Neuron (in vitro differentiated cells): ENCODE measurements around the gene CNIH1.

Experiments used
- H2AFZ ChIP-seq: one replicate; pipeline ENCODE4 v1.6.1; 2013; ENCODE audit warnings: low read depth, mild to moderate bottlenecking, inconsistent platforms, low read length, moderate library complexity
- H3K27me3 ChIP-seq: one replicate; pipeline ENCODE4 v1.6.1; 2013; ENCODE audit warnings: low read length; ENCODE audit not compliant: insufficient read depth
- H3K36me3 ChIP-seq: one replicate; pipeline ENCODE4 v1.6.1; 2013; ENCODE audit warnings: low read length; ENCODE audit not compliant: insufficient read depth
- H3K4me1 ChIP-seq: one replicate; pipeline ENCODE4 v1.6.1; 2013; ENCODE audit warnings: low read length; ENCODE audit not compliant: insufficient read depth
- H3K4me3 ChIP-seq: 2 replicates; pipeline ENCODE4 v1.5.1; 2013; ENCODE audit warnings: mild to moderate bottlenecking, low read length, moderate library complexity
- H3K9me3 ChIP-seq: one replicate; pipeline ENCODE4 v1.6.1; 2013; ENCODE audit warnings: low read length

Gene CNIH1

DNA sequence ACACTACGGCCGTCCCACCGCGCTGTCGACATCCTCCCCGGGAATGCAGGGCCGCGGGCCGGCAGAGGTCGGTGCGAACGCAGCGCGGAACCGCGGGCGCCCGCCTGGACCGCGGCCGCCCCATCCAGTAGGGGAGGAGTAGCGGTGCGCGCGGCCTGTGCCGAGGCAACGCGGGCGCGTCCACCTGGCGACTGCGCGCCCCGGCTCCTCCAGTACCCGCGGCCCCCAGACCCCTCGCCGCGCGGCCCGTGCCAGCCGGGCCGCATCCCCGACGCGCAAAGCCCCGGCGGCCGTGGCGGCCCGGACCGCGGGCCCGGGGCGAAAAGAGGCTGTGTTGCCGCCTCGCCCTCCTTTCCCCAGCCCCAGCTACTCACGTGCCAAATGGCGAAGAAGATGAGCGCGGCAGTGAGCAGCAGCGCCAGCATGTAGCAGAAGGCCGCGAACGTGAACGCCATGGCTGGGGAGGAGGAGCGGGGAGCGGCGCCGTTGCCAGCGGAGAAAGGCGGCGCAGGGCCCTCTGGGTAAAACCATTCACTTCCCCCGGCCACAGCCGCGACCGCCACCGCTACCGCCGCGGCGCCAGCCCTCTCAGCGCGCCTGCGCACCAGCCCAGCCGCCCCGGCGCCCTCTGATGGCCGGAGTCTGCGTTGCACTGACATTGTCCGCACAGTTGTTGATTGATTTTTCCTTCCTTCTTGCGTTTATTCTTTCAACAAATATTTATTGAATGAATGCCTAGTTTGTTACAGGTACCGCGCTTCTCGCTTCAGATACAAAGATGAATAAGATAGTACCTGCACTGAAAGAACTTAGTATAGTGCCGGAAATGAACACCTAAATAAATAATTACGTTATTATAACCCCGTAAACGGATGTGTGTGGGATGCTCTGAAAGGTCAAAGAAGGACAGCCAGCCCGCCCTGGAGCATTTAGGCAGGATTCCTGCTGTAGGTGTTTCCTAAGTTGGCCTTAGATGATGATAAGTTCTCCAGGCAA lies at the start of gene CNIH1:
CNIH1 (minus strand) TSS at position 502 of the 996 bp plus-strand sequence; CDS start at position 455, 47 bp downstream.
- Histone ChIP-seq H3K4me1 (peaks cover 17% of the 10 kb centered on the region), H3K4me3 (peak within 1 kb of the TSS; percentile 90), H3K36me3 (peaks cover 4% of the 10 kb centered on the region), H2AFZ (peak within 1 kb of the TSS; percentile 98), H3K9me3 (no peaks in the 10 kb centered on the region), H3K27me3 (no peaks in the 10 kb centered on the region)

DNA sequence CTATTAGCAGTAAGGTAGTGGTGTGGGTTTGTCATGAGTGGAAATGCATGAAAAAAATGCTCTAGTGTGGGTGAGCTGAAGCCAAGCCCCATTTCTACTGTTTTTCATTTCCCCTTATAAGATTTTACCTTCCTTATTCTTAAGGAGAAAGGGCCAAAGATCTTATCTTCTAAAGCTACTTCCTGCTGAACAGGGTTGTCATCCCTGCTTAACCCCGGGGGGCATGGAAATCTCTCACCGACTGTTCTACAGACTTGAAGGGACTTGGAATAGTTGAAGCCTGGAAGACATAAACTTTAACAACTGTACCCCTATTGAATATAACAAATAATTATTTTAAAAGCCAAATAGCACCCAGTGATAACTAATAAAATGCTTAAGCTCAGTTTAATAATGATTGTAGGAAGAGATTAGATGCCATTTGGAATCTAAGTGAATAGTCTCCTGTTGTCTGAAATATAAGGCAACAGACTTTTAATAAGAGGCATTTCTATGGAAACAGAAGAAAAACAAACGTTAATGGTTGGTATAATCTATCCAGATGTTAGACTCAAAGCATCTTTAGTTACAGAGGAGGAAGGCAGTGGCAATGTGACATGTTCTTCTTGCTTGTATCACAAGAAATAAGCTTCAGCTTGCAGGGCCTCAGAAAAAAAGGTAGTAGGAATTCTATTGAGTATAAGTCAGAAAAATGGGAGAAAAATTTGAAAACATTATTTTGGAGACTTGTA lies 49.4 kb upstream of the CNIH1 start:
- peaks cover 5% of the 10 kb centered on the region for H3K36me3 ChIP-seq
- no peak overlapping the region for H3K4me3 ChIP-seq
- H3K9me3 ChIP-seq = no peaks in the 10 kb centered on the region
- H3K4me1 ChIP-seq = peaks cover 10% of the 10 kb centered on the region
- no peak overlapping the region for H2AFZ ChIP-seq
- no peaks in the 10 kb centered on the region for H3K27me3 ChIP-seq

DNA sequence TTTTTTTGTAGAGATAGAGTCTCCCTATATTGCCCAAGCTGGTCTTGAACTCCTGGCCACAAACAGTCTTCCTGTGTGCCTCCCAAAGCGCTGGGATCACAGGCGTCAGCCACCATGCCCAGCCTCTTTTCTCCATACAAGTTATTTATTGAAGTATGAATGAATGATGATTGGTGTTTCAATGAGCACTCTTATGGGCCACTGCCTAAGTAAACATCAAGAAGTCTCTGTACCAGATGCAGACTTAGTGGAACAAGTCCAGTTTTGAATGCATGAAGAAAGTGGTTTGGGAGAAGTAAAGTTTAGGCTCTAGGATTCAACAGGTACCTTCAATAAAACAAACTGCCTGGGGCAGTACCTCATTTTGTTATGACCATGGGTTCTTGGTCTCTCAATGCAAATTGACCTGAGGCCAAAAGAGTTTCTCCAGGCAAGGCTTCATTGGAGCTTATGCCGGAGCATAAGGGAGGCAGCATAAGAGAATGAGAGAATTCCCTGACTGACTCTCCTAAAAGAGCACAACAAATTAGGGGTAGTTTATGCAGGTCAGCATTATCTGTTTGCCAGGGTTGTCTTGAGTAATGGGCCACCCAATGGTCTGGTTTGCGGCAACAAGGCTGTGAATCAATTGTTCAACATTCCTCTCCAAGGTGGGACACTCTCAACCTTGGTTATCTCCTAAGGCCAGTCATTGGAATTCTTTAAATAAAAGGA lies 48.7 kb upstream of the CNIH1 start:
- Histone ChIP-seq H3K4me3 (peak overlapping the region; percentile 95), H3K4me1 (peaks cover 10% of the 10 kb centered on the region)

DNA sequence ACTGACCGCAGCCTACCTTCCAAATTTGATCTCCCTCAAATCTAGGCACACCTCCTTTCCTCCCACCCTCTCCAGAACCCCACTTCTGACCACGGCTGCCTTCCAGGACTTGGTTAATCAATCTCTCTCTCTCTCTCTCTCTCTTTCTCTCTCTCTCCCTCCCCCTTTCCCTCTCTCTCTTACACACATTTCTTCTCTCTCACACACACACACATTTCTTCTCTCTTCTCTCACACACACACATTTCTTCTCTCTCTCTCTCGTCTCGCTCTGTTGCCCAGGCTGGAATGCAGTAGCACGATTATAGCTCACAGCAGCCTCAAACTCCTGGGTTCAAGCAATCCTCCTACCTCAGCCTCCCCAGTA lies 48.1 kb upstream of the CNIH1 start:
- Histone ChIP-seq H3K36me3 (peaks cover 8% of the 10 kb centered on the region), H2AFZ (peak overlapping the region; percentile 56), H3K4me3 (peak overlapping the region; percentile 95), H3K27me3 (no peaks in the 10 kb centered on the region), H3K9me3 (no peaks in the 10 kb centered on the region), H3K4me1 (peaks cover 10% of the 10 kb centered on the region)

More for the DNA sequence above, 48.7 kb upstream of the CNIH1 start:
- Histone ChIP-seq H2AFZ (peak overlapping the region; percentile 56), H3K9me3 (no peaks in the 10 kb centered on the region), H3K36me3 (peaks cover 5% of the 10 kb centered on the region), H3K27me3 (no peaks in the 10 kb centered on the region)

DNA sequence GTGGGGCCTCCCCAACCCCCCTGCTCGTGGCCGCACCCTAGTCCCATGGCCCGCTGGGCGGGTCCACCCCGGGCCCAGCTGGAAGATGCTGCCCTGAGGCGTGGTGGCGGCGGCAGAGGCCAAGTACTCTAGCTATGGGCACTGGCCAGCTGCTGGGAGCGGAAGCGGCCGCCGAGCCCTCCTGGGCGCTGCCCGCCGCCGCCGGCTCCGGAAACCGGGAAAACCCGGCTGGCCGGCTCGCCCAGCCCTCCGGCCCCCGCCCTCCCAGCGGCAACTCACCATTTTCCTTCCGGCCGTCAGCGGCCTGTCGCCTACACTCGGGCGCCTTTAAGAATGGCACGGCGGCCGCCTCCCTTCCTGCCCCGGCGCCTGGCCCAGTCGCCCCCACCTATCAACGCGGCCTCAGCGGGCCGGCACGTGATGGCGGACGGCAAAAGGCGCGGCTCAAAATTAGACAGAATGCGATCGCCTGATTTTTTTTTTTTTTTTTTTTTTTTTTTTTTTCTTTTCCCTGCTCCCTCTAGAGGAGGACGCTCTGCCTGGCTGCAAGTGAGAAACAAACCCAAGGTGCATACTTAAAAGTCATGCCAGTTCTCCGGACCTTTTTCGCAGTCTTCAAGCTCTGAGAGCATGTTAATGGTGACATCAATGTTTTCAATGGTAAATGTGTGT lies 47.6 kb upstream of the CNIH1 start, which contains the start of gene GMFB:
GMFB (minus strand) TSS at position 335 of the 672 bp plus-strand sequence; CDS start at position 282, 53 bp downstream.
- Histone ChIP-seq H3K4me3 (peak within 1 kb of the TSS; percentile 95), H2AFZ (peak within 1 kb of the TSS; percentile 56), H3K36me3 (peaks cover 8% of the 10 kb centered on the region), H3K9me3 (no peaks in the 10 kb centered on the region), H3K27me3 (no peaks in the 10 kb centered on the region), H3K4me1 (peaks cover 10% of the 10 kb centered on the region)

DNA sequence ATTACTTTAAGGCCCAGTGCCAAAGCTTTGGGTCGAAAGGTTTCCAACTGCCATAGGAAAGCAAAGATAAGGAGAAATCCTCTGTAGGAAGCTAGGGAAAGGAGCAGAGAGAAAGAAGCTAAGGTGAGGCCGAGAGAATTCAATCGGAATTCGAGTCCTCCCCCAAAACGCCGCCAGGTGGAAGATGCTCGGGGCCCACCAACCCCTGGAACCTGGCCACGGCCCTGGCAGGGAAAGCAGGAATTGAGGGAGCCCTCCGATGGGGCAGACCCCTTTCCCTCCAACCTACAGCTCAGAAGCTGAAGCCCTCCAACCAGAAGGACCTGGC lies 47.1 kb upstream of the CNIH1 start:
- peak overlapping the region; percentile 56 for H2AFZ ChIP-seq
- H3K4me1 ChIP-seq = peaks cover 10% of the 10 kb centered on the region

DNA sequence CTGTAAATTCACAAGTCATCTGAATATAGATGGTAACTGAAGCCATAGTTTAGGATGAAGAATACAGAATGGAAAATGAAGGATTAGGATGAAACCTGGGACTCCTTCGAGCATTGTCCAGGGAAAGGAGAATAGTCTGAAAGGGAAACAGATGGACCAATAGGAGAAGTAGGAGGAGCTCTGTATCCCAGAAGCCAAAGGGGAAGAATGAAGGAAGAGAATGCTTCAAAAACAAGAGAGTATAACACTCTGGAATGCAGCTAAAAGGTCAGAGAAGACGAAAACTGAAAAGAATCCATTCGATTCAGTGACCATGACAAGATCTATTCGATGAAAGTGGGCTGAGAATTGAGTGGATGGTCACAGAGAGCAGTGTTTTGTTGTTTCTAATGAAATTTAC lies 46.6 kb upstream of the CNIH1 start:
- Histone ChIP-seq H2AFZ (no peak overlapping the region), H3K27me3 (no peaks in the 10 kb centered on the region), H3K4me3 (peak overlapping the region; percentile 95), H3K9me3 (no peaks in the 10 kb centered on the region), H3K4me1 (peaks cover 10% of the 10 kb centered on the region), H3K36me3 (peaks cover 16% of the 10 kb centered on the region)

More for the DNA sequence above, 47.1 kb upstream of the CNIH1 start:
- peak overlapping the region; percentile 95 for H3K4me3 ChIP-seq
- no peaks in the 10 kb centered on the region for H3K27me3 ChIP-seq
- H3K36me3 ChIP-seq = peaks cover 11% of the 10 kb centered on the region
- H3K9me3 ChIP-seq = no peaks in the 10 kb centered on the region

DNA sequence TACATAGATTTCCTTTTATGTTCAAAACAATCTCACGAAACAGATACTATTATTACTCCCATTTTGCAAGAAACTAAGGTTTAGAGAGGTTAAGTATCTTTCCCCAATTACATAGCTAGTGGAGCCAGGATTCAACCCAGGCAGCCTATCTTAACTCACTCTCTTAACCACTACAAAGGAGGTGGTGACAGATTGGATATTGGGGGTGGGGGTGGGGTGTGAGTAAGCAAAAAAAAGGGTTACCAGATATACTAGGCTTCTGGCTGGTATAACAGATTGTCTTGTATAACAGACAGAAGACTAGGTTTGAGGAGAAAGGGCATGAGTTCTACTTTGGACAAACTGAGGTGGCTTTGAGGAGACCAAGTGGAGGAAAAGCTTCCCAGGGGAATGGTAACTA lies 45.5 kb upstream of the CNIH1 start:
- H3K27me3 ChIP-seq = no peaks in the 10 kb centered on the region
- H3K4me3 ChIP-seq = no peak overlapping the region
- peaks cover 26% of the 10 kb centered on the region for H3K36me3 ChIP-seq
- peaks cover 10% of the 10 kb centered on the region for H3K4me1 ChIP-seq
- no peaks in the 10 kb centered on the region for H3K9me3 ChIP-seq
- H2AFZ ChIP-seq = no peak overlapping the region

DNA sequence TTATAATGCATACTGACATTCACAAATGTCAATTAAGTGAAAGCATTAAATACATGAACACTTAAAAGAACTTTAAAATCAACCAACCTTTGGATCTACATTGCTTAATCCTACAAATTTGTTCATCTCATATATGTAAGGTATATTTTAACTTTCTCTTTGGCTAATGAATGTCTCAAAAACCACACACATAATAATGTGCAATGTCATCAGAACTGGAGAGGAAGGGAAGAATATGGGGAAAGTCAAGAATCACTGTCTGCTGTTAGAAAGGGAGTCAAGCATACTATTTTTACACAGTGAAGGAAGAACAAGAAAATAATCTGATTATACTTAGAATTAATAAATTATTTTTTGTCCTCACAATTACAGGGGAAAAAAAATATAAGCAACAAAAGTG lies 42.7 kb upstream of the CNIH1 start:
- Histone ChIP-seq H2AFZ (no peak overlapping the region), H3K4me1 (peaks cover 7% of the 10 kb centered on the region), H3K4me3 (no peak overlapping the region), H3K36me3 (peaks cover 48% of the 10 kb centered on the region), H3K9me3 (no peaks in the 10 kb centered on the region), H3K27me3 (no peaks in the 10 kb centered on the region)

DNA sequence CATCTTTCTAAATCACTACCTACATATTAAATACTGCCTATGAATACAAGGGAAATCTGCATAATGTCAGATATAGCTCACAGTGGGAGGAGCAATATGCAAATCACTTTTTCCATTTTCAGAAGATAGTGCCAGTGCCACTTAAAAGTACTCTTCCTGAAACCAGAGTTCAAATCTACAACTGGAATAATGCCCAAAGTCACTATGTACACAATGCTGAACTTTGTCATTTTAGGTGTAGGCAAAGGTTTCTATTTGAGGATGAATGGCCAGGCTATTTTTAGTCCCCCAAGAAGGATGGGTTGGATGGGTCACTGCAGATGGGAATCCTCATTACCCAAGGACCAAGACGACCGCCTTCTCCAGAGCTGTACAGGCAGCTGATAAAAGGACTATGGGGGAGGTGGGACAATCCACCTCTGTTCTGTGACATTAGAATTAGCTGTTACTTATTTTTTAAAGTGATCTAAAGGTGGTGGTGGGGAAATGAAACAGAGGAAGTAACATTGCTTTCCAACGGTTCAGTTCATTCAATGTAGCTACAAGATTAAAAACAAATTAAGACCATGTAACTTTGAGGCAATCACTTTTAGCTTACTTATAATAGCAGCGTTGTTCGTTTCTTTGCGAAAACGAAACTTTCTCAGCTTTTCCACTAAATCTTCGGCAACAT lies 42.0 kb upstream of the CNIH1 start:
- Histone ChIP-seq H3K36me3 (peaks cover 54% of the 10 kb centered on the region), H3K4me3 (no peak overlapping the region)

DNA sequence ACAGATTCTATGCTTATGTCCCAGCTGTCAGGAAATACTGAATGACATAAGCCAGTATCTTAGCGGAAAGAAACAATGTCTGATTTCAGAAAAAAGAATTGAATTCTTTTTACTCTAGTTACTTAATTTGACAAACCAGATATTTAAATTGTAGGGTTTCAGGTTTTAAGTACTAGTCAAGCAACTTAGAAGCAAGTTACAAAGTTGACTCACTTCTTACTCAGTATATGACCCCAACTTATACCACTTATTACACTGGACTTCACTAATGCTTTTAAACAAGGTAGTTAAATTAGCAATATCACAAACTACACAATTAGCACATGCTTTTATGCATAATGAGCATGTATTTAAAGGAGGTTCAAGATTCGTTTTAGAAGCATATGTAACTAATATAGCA lies 40.5 kb upstream of the CNIH1 start:
- Histone ChIP-seq H3K4me1 (peaks cover under 1% of the 10 kb centered on the region), H3K36me3 (peaks cover 56% of the 10 kb centered on the region), H3K9me3 (no peaks in the 10 kb centered on the region), H3K4me3 (no peak overlapping the region), H2AFZ (no peak overlapping the region), H3K27me3 (no peaks in the 10 kb centered on the region)

More for the DNA sequence above, 42.0 kb upstream of the CNIH1 start:
- H2AFZ ChIP-seq = no peak overlapping the region
- H3K4me1 ChIP-seq = peaks cover 7% of the 10 kb centered on the region
- no peaks in the 10 kb centered on the region for H3K27me3 ChIP-seq
- H3K9me3 ChIP-seq = no peaks in the 10 kb centered on the region
